ENCODE results near the gene ARAP2. TPM values are rescaled to one million over a fixed set of nuclear protein-coding genes. Genes with fewer than 3 reads are reported as not detected.

ARAP2 gene
- total RNA-seq, 3 donors from 2014 or later (not counting 1 experiment from before 2014, with no cell fraction given) = 199 to 295 (median 270) TPM

DNA sequence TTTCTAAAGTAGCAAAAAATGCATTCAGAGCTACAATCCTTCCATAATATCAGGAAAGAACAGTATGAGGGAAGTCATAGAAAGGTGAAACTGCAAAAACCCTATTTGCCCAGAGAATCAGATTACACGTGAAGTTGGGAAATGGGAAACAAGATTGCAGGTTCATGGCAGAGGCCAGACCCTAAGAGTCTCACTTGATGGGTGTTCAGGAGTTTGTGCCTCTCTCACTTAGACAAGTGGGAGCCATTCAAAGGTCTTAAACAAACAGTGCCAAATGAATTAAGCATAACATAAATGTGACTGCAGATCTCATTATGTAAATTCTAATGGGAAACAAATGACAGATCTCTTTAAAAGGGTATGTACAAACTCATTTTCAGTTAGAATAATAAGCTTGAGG lies 91.6 kb downstream of the ARAP2 start:
- Histone ChIP-seq H3K27ac (ENCODE audit: low read length) (no peak overlapping the region), H3K4me1 (ENCODE audit: control insufficient read depth, insufficient read depth, low read length) (no peaks in the 10 kb centered on the region), H3K9me3 (ENCODE audit: control insufficient read depth, insufficient read depth, low read length) (no peaks in the 10 kb centered on the region), H3K36me3 (ENCODE audit: control insufficient read depth, insufficient read depth, low read length) (peaks cover 69% of the 10 kb centered on the region), H3K4me3 (ENCODE audit: low read length) (no peak overlapping the region), H3K27me3 (ENCODE audit: control insufficient read depth, insufficient read depth, low read length) (no peaks in the 10 kb centered on the region)
- DNase-seq (no peak), ATAC-seq (no peak)
- no peaks in the 10 kb centered on the region for H3K9me3 Mint-ChIP-seq
- H3K27ac Mint-ChIP-seq = peak overlapping the region in 1 of 2 donors; percentile 41
- peaks cover 12% of the 10 kb centered on the region for H3K36me3 Mint-ChIP-seq
- peaks cover 20 to 22% of the 10 kb centered on the region in 2 donors for H3K4me1 Mint-ChIP-seq
- no peaks in the 10 kb centered on the region for H3K27me3 Mint-ChIP-seq (ENCODE audit: low read depth in 2 of 2)
- no peak overlapping the region for H3K4me3 Mint-ChIP-seq
- TF ChIP-seq, protein P1, sequence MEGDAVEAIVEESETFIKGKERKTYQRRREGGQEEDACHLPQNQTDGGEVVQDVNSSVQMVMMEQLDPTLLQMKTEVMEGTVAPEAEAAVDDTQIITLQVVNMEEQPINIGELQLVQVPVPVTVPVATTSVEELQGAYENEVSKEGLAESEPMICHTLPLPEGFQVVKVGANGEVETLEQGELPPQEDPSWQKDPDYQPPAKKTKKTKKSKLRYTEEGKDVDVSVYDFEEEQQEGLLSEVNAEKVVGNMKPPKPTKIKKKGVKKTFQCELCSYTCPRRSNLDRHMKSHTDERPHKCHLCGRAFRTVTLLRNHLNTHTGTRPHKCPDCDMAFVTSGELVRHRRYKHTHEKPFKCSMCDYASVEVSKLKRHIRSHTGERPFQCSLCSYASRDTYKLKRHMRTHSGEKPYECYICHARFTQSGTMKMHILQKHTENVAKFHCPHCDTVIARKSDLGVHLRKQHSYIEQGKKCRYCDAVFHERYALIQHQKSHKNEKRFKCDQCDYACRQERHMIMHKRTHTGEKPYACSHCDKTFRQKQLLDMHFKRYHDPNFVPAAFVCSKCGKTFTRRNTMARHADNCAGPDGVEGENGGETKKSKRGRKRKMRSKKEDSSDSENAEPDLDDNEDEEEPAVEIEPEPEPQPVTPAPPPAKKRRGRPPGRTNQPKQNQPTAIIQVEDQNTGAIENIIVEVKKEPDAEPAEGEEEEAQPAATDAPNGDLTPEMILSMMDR (IDR thresholded peaks at IDR 0.05) = no peak
- intact Hi-C loops (cut with micrococcal nuclease) = no loop called here
- WGBS (ENCODE audit: insufficient coverage) = 95% methylated on average over 1 of the region's 1 CpG

DNA sequence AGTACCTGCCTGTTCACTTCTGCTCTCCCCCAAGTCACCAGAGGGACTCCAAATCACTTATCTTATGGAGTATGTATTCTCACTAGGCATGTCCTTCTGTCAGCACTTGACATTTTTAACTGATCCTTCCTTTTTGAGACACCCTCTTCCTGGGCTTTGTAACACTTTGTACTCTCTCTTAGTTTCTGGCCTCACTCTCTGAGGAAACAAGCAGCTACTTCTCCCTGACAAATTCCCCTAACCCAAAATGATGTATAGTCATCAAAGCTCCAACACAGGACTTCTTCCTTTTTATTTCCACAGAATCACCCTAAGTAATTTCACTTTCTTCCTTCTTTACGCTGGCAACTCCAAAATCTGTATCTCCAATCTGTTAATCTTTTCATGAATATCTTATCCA lies 101.8 kb downstream of the ARAP2 start:
- intact Hi-C loops (cut with micrococcal nuclease) = no loop called here
- DNase-seq (no peak), ATAC-seq (no peak)
- H3K27ac ChIP-seq (ENCODE audit: low read length) = no peak overlapping the region
- TF ChIP-seq, protein P1 (IDR thresholded peaks at IDR 0.05) = no peak
- H3K9me3 Mint-ChIP-seq = no peaks in the 10 kb centered on the region
- peaks cover 66% of the 10 kb centered on the region for H3K36me3 ChIP-seq (ENCODE audit: control insufficient read depth, insufficient read depth, low read length)
- H3K27me3 Mint-ChIP-seq (ENCODE audit: low read depth in 2 of 2) = no peaks in the 10 kb centered on the region
- WGBS (ENCODE audit: insufficient coverage) = 94% methylated on average over 1 of the region's 1 CpG
- H3K4me1 ChIP-seq (ENCODE audit: control insufficient read depth, insufficient read depth, low read length) = no peaks in the 10 kb centered on the region
- H3K4me1 Mint-ChIP-seq = peaks cover 22 to 32% of the 10 kb centered on the region in 2 donors
- H3K9me3 ChIP-seq (ENCODE audit: control insufficient read depth, insufficient read depth, low read length) = no peaks in the 10 kb centered on the region
- peaks cover 12% of the 10 kb centered on the region for H3K36me3 Mint-ChIP-seq
- no peaks in the 10 kb centered on the region for H3K27me3 ChIP-seq (ENCODE audit: control insufficient read depth, insufficient read depth, low read length)
- H3K4me3 Mint-ChIP-seq = no peak overlapping the region
- peak overlapping the region; percentile 52 to 60 for H3K27ac Mint-ChIP-seq
- no peak overlapping the region for H3K4me3 ChIP-seq (ENCODE audit: low read length)

DNA sequence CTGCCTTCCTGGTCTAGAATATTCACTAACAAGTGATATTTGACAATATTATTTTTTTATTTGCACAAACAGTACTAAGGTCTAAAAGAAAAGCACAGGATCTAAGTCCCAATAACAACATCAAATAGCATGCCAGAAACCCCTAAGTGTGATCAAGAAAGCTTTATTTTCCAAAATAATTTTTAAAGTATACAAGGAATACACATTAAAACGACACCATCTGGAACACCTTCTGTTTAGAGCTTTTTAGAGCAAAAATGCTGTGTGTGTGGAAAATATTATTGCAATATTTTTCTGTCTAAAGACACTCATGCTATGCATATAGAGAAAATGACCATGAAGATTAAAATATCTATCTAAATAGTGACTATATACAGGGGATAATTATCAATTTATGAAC lies 103.1 kb downstream of the ARAP2 start:
- Mint-ChIP-seq H3K27ac (peak overlapping the region in 1 of 2 donors; percentile 9), H3K4me1 (peaks cover 18 to 29% of the 10 kb centered on the region in 2 donors), H3K4me3 (no peak overlapping the region), H3K9me3 (no peaks in the 10 kb centered on the region), H3K27me3 (ENCODE audit: low read depth in 2 of 2) (no peaks in the 10 kb centered on the region), H3K36me3 (peaks cover 7% of the 10 kb centered on the region)
- intact Hi-C loops (cut with micrococcal nuclease) = no loop called here
- DNase-seq (no peak), ATAC-seq (no peak)
- no peaks in the 10 kb centered on the region for H3K9me3 ChIP-seq (ENCODE audit: control insufficient read depth, insufficient read depth, low read length)
- H3K4me3 ChIP-seq (ENCODE audit: low read length) = no peak overlapping the region
- no peaks in the 10 kb centered on the region for H3K27me3 ChIP-seq (ENCODE audit: control insufficient read depth, insufficient read depth, low read length)
- TF ChIP-seq, protein P1 (IDR thresholded peaks at IDR 0.05) = no peak
- no peaks in the 10 kb centered on the region for H3K4me1 ChIP-seq (ENCODE audit: control insufficient read depth, insufficient read depth, low read length)
- H3K27ac ChIP-seq (ENCODE audit: low read length) = no peak overlapping the region
- WGBS (ENCODE audit: insufficient coverage) = no CpG with 5 or more reads among the region's 1 CpG
- H3K36me3 ChIP-seq (ENCODE audit: control insufficient read depth, insufficient read depth, low read length) = peaks cover 63% of the 10 kb centered on the region

DNA sequence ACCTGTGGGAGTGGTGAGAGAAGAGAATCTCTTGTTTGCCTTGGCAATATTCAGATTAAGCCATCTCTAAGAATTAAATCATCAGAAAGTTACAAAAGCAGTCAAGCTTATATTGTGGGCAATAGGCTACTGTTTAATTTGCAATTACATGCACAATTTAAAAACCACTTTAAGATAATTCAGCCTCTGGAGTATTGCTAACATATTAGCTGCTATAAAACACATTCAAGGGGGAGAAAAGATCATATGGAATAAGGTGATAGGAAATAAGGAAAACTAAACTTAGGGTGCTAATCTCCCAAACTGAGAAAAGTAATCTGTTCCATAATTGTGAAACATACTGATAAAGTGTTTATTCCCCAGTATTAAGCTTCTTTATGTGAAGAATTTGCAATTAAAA lies 103.9 kb downstream of the ARAP2 start:
- no peaks in the 10 kb centered on the region for H3K27me3 Mint-ChIP-seq (ENCODE audit: low read depth in 2 of 2)
- no peaks in the 10 kb centered on the region for H3K4me1 ChIP-seq (ENCODE audit: control insufficient read depth, insufficient read depth, low read length)
- H3K27ac ChIP-seq (ENCODE audit: low read length) = no peak overlapping the region
- peaks cover 61% of the 10 kb centered on the region for H3K36me3 ChIP-seq (ENCODE audit: control insufficient read depth, insufficient read depth, low read length)
- H3K9me3 Mint-ChIP-seq = no peaks in the 10 kb centered on the region
- H3K4me1 Mint-ChIP-seq = peaks cover 12 to 22% of the 10 kb centered on the region in 2 donors
- DNase-seq = no peak
- H3K36me3 Mint-ChIP-seq = no peaks in the 10 kb centered on the region
- intact Hi-C loops (cut with micrococcal nuclease) = no loop called here
- H3K4me3 ChIP-seq (ENCODE audit: low read length) = no peak overlapping the region
- peak overlapping the region; percentile 2 to 9 for H3K27ac Mint-ChIP-seq
- no peaks in the 10 kb centered on the region for H3K27me3 ChIP-seq (ENCODE audit: control insufficient read depth, insufficient read depth, low read length)
- H3K9me3 ChIP-seq (ENCODE audit: control insufficient read depth, insufficient read depth, low read length) = no peaks in the 10 kb centered on the region
- H3K4me3 Mint-ChIP-seq = no peak overlapping the region
- no peak for ATAC-seq
- TF ChIP-seq, protein P1 (IDR thresholded peaks at IDR 0.05) = no peak

Data from natural killer cell (primary cell).